Esophagus muscularis mucosa (tissue), 4 donors: ENCODE results near the gene GTPBP6. TPM values are rescaled to one million over a fixed set of nuclear protein-coding genes. Genes with fewer than 3 reads are reported as not detected.

Experiments used
- DNase-seq: peaks from one replicate; pipeline ENCODE4 v3.0.0-alpha.2; 2017; ENCODE audit errors: extremely low spot score
- H3K27ac ChIP-seq, 4 donors: fragments of 200-600 bp; sonication (generic); replicated peaks in 1 of 4; 1 replicate in 3 of 4; 2 replicates in 1 of 4; pipeline ENCODE4 v1.5.1; 2016 to 2019; ENCODE audit warnings: mild to moderate bottlenecking in 1 of 4
- H3K27me3 ChIP-seq, 4 donors: fragments of 200-600 bp; sonication (generic); one replicate each; pipeline versions ENCODE4 v1.5.1 to v1.6.0; 2016 to 2019
- H3K36me3 ChIP-seq, 4 donors: fragments of 200-600 bp; sonication (generic); one replicate each; pipeline ENCODE4 v1.5.1; 2016 to 2019
- H3K4me1 ChIP-seq, 4 donors: fragments of 200-600 bp; sonication (generic); one replicate each; pipeline ENCODE4 v1.5.1; 2016 to 2019
- H3K4me3 ChIP-seq, 4 donors: fragments of 200-600 bp; sonication (generic); 1 replicate in 2 of 4; 2 replicates in 2 of 4; pipeline ENCODE4 v1.5.1; 2016 to 2019; ENCODE audit warnings: mild to moderate bottlenecking in 4 of 4, moderate library complexity in 1 of 4
- H3K9me3 ChIP-seq, 4 donors: fragments of 200-600 bp; sonication (generic); 1 replicate in 3 of 4; 2 replicates in 1 of 4; pipeline ENCODE4 v1.5.1; 2016 to 2019
- EP300 ChIP-seq: sonication (generic); formaldehyde crosslinking; IDR thresholded peaks from one replicate; pipeline ENCODE4 v1.6.1; 2017; ENCODE audit warnings: antibody characterized with exemption
- POLR2A ChIP-seq: fragments of 450-650 bp; IDR thresholded peaks from one replicate; pipeline ENCODE4 v1.6.1; 2017; ENCODE audit warnings: antibody characterized with exemption, moderate library complexity, mild to moderate bottlenecking, low read depth
- POLR2AphosphoS5 ChIP-seq, 2 donors: sonication (generic); formaldehyde crosslinking; IDR thresholded peaks; one replicate each; pipeline ENCODE4 v1.6.1; 2017; ENCODE audit warnings: antibody characterized with exemption in 2 of 2
- WGBS: methylation state at CpG from one replicate; pipeline ENCODE4 v1.1.5; 2018; 5-methylcytosine and 5-hydroxymethylcytosine counted together
- intact Hi-C: fragments of 100-400 bp; cut with DNase I; formaldehyde crosslinking; loops from one replicate; pipeline ENCODE4 v1.15.1; 2023
- total RNA-seq, 4 donors: library from RNA; depleted of rRNA; stranded (reverse); fragments of >200 nt; gene quantifications; one replicate each; pipeline versions ENCODE4 v1.1.0 to v1.2.1, GENCODE V29; 2016
- TF ChIP-seq, protein P1 (sequence below), 3 experiments: fragments of 200-600 bp in 2 of 3; fragments of 450-650 bp in 1 of 3; sonication (generic) in 2 of 3; IDR thresholded peaks; one replicate each; pipeline ENCODE4 v1.5.1; 2017 to 2019; ENCODE audit warnings: antibody characterized with exemption in 3 of 3, mild to moderate bottlenecking in 2 of 3, moderate library complexity in 1 of 3

Gene GTPBP6
- total RNA-seq, 4 donors from 2014 or later, result 31.6 to 61.4 (median 55.5) TPM

DNA sequence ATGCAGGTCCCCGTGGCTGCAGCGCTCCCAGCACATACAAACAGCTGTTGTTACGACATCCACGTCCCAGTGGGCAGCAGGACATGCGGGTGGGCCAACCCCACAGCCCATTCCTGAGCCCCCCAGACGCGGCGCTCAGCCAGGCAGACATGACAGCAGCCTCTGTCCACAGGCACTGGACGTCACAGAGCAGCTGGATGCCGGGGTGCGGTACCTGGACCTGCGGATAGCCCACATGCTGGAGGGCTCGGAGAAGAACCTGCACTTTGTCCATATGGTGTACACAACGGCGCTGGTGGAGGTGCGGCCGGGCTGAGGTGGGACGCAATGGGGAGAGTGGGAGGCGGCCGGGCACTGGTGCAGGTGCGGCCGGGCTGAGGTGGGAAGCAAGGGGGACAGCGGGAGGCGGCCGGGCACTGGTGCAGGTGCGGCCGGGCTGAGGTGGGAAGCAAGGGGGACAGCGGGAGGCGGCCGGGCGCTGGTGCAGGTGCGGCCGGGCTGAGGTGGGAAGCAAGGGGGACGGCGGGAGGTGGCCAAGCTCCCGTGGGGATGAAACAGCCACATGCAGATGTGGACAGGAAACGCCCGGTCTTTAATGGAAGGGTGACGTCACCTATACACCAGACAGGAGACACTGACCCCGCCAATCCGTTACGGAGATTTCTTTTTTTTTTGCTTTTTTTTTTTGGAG lies 28.0 kb downstream of the GTPBP6 start:
- H3K4me3 ChIP-seq, result no peak overlapping the region
- 90% methylated on average over 36 of the region's 42 CpGs for WGBS
- H3K36me3 ChIP-seq, result peaks cover 19 to 79% (median 38%) of the 10 kb centered on the region in 4 donors
- no peak overlapping the region for H3K27ac ChIP-seq
- no peaks in the 10 kb centered on the region for H3K9me3 ChIP-seq
- TF ChIP-seq EP300, result no peak
- no peak for TF ChIP-seq POLR2AphosphoS5 (IDR thresholded peaks at IDR 0.05)
- TF ChIP-seq, protein P1, sequence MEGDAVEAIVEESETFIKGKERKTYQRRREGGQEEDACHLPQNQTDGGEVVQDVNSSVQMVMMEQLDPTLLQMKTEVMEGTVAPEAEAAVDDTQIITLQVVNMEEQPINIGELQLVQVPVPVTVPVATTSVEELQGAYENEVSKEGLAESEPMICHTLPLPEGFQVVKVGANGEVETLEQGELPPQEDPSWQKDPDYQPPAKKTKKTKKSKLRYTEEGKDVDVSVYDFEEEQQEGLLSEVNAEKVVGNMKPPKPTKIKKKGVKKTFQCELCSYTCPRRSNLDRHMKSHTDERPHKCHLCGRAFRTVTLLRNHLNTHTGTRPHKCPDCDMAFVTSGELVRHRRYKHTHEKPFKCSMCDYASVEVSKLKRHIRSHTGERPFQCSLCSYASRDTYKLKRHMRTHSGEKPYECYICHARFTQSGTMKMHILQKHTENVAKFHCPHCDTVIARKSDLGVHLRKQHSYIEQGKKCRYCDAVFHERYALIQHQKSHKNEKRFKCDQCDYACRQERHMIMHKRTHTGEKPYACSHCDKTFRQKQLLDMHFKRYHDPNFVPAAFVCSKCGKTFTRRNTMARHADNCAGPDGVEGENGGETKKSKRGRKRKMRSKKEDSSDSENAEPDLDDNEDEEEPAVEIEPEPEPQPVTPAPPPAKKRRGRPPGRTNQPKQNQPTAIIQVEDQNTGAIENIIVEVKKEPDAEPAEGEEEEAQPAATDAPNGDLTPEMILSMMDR (IDR thresholded peaks at IDR 0.05), result no peak
- TF ChIP-seq POLR2A, result no peak
- H3K27me3 ChIP-seq, result no peaks in the 10 kb centered on the region
- intact Hi-C loops, result no loop called here
- H3K4me1 ChIP-seq, result peaks cover 0 to 11% (median 0%) of the 10 kb centered on the region in 4 donors
- DNase-seq, result no peak

DNA sequence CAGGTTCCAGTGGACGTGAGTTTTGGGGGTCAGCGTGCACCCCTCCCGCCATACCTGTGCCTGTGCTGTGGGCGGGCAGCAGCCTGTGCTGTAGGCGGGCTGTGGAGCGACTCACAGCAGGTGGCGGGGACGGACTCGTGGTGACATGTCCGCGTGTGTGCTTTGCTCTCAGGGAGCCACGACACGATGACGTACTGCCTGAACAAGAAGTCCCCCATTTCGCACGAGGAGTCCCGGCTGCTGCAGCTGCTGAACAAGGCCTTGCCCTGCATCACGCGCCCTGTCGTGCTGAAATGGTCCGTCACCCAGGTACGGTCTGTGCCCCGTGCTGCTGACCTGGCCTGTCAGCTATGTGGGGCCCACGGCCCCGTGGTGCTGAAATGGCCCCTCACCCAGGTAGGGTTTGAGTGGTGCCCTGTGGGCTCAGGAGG lies 30.0 kb downstream of the GTPBP6 start:
- intact Hi-C loops, result no loop called here
- Histone ChIP-seq H3K36me3 (peaks cover 19 to 77% (median 34%) of the 10 kb centered on the region in 4 donors), H3K27me3 (no peaks in the 10 kb centered on the region), H3K4me1 (peaks cover 0 to 15% (median 3%) of the 10 kb centered on the region in 4 donors), H3K9me3 (no peaks in the 10 kb centered on the region), H3K27ac (no peak overlapping the region), H3K4me3 (no peak overlapping the region)
- no peak for TF ChIP-seq EP300
- TF ChIP-seq POLR2AphosphoS5 (IDR thresholded peaks at IDR 0.05), result no peak
- TF ChIP-seq, protein P1 (IDR thresholded peaks at IDR 0.05), result no peak
- no peak for TF ChIP-seq POLR2A
- 91% methylated on average over 8 of the region's 25 CpGs for WGBS
- DNase-seq, result no peak

DNA sequence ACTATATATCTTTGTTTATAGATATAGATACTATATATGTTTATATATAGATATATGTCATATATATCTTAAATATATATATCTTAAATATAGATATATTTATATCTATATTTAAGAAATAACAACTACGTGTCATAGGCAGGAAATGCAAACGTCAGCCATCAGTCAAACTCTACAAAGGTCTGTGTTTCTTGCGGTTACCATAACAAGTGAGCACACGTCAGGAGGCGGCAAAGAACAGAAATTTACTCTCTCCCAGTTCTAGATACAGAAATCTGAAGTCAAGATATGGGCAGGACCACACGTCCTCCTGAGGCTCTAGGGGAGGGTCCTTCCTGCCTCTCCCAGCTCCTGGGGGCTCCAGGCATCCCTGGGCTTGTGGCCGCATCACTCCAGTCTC lies 30.9 kb downstream of the GTPBP6 start:
- 85% methylated on average over 7 of the region's 7 CpGs for WGBS
- no peak for DNase-seq
- Histone ChIP-seq H3K27me3 (no peaks in the 10 kb centered on the region), H3K4me1 (peaks cover 0 to 16% (median 6%) of the 10 kb centered on the region in 4 donors), H3K9me3 (no peaks in the 10 kb centered on the region), H3K27ac (no peak overlapping the region), H3K4me3 (no peak overlapping the region), H3K36me3 (peaks cover 19 to 68% (median 26%) of the 10 kb centered on the region in 4 donors)
- TF ChIP-seq, protein P1 (IDR thresholded peaks at IDR 0.05), result no peak
- TF ChIP-seq POLR2A (no peak), POLR2AphosphoS5 (IDR thresholded peaks at IDR 0.05) (no peak), EP300 (no peak)
- intact Hi-C loops, result no loop called here

DNA sequence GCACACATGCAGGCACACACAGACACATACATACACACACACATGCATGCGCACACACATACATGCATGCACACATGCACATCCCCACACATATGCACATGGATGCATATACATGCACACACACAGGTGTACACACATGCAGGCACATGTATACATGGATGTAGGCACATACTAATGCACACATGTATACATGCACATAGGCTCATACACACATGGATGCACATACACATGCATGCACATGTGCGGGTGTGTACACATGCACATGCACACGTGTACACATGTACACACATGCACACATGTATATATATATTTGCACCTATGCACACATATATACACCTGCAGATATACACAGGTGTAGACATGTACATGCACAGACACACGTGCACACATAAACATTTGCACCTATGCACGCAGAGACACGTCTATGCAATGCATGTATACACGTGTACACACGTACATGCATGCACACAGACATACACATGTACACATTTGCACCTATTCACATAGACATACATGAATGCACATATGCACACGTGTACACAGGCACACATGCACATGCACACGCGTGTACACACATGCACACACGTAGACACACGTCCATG lies 33.4 kb downstream of the GTPBP6 start:
- intact Hi-C loops, result no loop called here
- TF ChIP-seq EP300 (no peak), POLR2A (no peak)
- TF ChIP-seq, protein P1 (IDR thresholded peaks at IDR 0.05), result no peak

More for the DNA sequence above, 33.4 kb downstream of the GTPBP6 start:
- 92% methylated on average over 13 of the region's 13 CpGs for WGBS
- DNase-seq, result no peak
- Histone ChIP-seq H3K4me1 (peaks cover 0 to 33% (median 20%) of the 10 kb centered on the region in 4 donors), H3K36me3 (peaks cover 10 to 43% (median 12%) of the 10 kb centered on the region in 4 donors), H3K9me3 (no peaks in the 10 kb centered on the region), H3K27ac (no peak overlapping the region), H3K4me3 (no peak overlapping the region), H3K27me3 (no peaks in the 10 kb centered on the region)
